ENCODE data around the gene CPEB1.

- TF ChIP-seq CTCF (IDR thresholded peaks at IDR 0.05) (no peak), POLR2A (IDR thresholded peaks at IDR 0.05) (no peak)
Observed at GRCh38 chr15:82530006-82530405, 117.2 kb downstream of the CPEB1 start.

Measured in thyroid gland (tissue), 4 donors.